HepG2 (cell line): ENCODE results near the gene EFCAB8. TPM values are rescaled to one million over a fixed set of nuclear protein-coding genes. Genes with fewer than 3 reads are reported as not detected.

Source experiments
- CREB1 ChIP-seq, 2 experiments: fragments of 450-650 bp in 1 of 2; IDR thresholded peaks; 2 replicates each; pipeline ENCODE4 v1.6.1; 2016 to 2017; ENCODE audit warnings: control low read depth in 1 of 2, mild to moderate bottlenecking in 1 of 2, missing compliant biosample characterization in 1 of 2, missing genetic modification characterization in 1 of 2
- DMAP1 ChIP-seq: IDR thresholded peaks from 2 replicates; pipeline ENCODE4 v1.6.1; 2016
- DR1 ChIP-seq: sonication (generic); formaldehyde crosslinking; IDR thresholded peaks from 2 replicates; pipeline ENCODE4 v1.8.0; 2021; ENCODE audit warnings: mild to moderate bottlenecking, missing genetic modification reagents, inconsistent platforms
- GATAD1 ChIP-seq: IDR thresholded peaks from 2 replicates; pipeline ENCODE4 v1.6.1; 2016; ENCODE audit warnings: missing genetic modification reagents, missing compliant biosample characterization
- GLI4 ChIP-seq: sonication (generic); formaldehyde crosslinking; IDR thresholded peaks from 2 replicates; pipeline ENCODE4 v1.5.1; 2020; ENCODE audit warnings: missing genetic modification reagents, mild to moderate bottlenecking, moderate library complexity, borderline replicate concordance
- HCFC1 ChIP-seq: fragments of 150-350 bp; IDR thresholded peaks from 2 replicates; pipeline ENCODE4 v1.6.1; 2014; ENCODE audit warnings: low read depth, low read length
- HINFP ChIP-seq: sonication (generic); formaldehyde crosslinking; IDR thresholded peaks from 2 replicates; pipeline ENCODE4 v1.4.0; 2020; ENCODE audit warnings: low read depth, mild to moderate bottlenecking, missing genetic modification reagents
- MXD4 ChIP-seq: IDR thresholded peaks from 2 replicates; pipeline ENCODE4 v1.6.1; 2016; ENCODE audit warnings: mild to moderate bottlenecking, missing biosample characterization, missing genetic modification reagents
- PHF21A ChIP-seq: sonication (generic); formaldehyde crosslinking; IDR thresholded peaks from 2 replicates; pipeline ENCODE4 v1.5.0; 2020; ENCODE audit warnings: mild to moderate bottlenecking, missing genetic modification reagents
- PPARG ChIP-seq: conservative IDR thresholded peaks from 2 replicates; pipeline ENCODE4 v1.6.1; 2016; ENCODE audit warnings: missing biosample characterization, missing genetic modification reagents
- PREB ChIP-seq: sonication (generic); formaldehyde crosslinking; IDR thresholded peaks from 2 replicates; pipeline ENCODE4 v1.4.0; 2020; ENCODE audit warnings: missing genetic modification reagents
- RBFOX2 ChIP-seq: fragments of 200-400 bp; formaldehyde crosslinking; IDR thresholded peaks from 2 replicates; pipeline ENCODE4 v1.6.1; 2017; ENCODE audit warnings: low read depth, mild to moderate bottlenecking, low read length
- RFX5 ChIP-seq: IDR thresholded peaks from 2 replicates; pipeline ENCODE4 v1.6.1; 2011; ENCODE audit warnings: low read depth, low read length, improper control_type of control experiment
- SIN3A ChIP-seq: IDR thresholded peaks from 2 replicates; pipeline ENCODE4 v1.6.1; 2011; ENCODE audit warnings: low read depth, mild to moderate bottlenecking, control low read depth, low read length, borderline replicate concordance
- TRIM24 ChIP-seq: sonication (generic); formaldehyde crosslinking; IDR thresholded peaks from 2 replicates; pipeline ENCODE4 v1.8.0; 2022; ENCODE audit warnings: mild to moderate bottlenecking, missing genetic modification reagents
- ZEB1 ChIP-seq: IDR thresholded peaks from 2 replicates; pipeline ENCODE4 v1.6.1; 2012; ENCODE audit warnings: mild to moderate bottlenecking, low read depth, inconsistent platforms; ENCODE audit not compliant: insufficient replicate concordance
- ZMAT3 ChIP-seq: sonication (generic); formaldehyde crosslinking; conservative IDR thresholded peaks from 2 replicates; pipeline ENCODE4 v1.7.0; 2021; ENCODE audit warnings: missing genetic modification reagents
- ZNF234 ChIP-seq: sonication (generic); formaldehyde crosslinking; conservative IDR thresholded peaks from 2 replicates; pipeline ENCODE4 v1.5.1; 2020; ENCODE audit warnings: mild to moderate bottlenecking, missing genetic modification reagents
- ZNF256 ChIP-seq: sonication (generic); formaldehyde crosslinking; conservative IDR thresholded peaks from 2 replicates; pipeline ENCODE4 v1.4.0; 2020; ENCODE audit warnings: missing genetic modification reagents
- ZNF383 ChIP-seq: sonication (generic); formaldehyde crosslinking; IDR thresholded peaks from 2 replicates; pipeline ENCODE4 v1.4.0; 2020; ENCODE audit warnings: missing genetic modification reagents, mild to moderate bottlenecking, borderline replicate concordance
- ZNF550 ChIP-seq: sonication (generic); formaldehyde crosslinking; IDR thresholded peaks from 2 replicates; pipeline ENCODE4 v1.4.0; 2020; ENCODE audit warnings: mild to moderate bottlenecking, missing genetic modification reagents, borderline replicate concordance
- ZNF556 ChIP-seq: sonication (generic); formaldehyde crosslinking; IDR thresholded peaks from 2 replicates; pipeline ENCODE4 v1.4.0; 2020; ENCODE audit warnings: mild to moderate bottlenecking, missing genetic modification reagents, borderline replicate concordance
- ZNF598 ChIP-seq: sonication (generic); formaldehyde crosslinking; IDR thresholded peaks from 2 replicates; pipeline ENCODE4 v1.5.1; 2020; ENCODE audit warnings: mild to moderate bottlenecking, missing genetic modification reagents, borderline replicate concordance
- ZNF616 ChIP-seq: sonication (generic); formaldehyde crosslinking; IDR thresholded peaks from 2 replicates; pipeline ENCODE4 v1.5.0; 2020; ENCODE audit warnings: low read depth, mild to moderate bottlenecking, missing genetic modification reagents
- ZNF737 ChIP-seq: sonication (generic); formaldehyde crosslinking; IDR thresholded peaks from 2 replicates; pipeline ENCODE4 v1.5.0; 2020; ENCODE audit warnings: missing genetic modification reagents, mild to moderate bottlenecking, borderline replicate concordance
- ZNF773 ChIP-seq: sonication (generic); formaldehyde crosslinking; IDR thresholded peaks from 2 replicates; pipeline ENCODE4 v1.4.0; 2020; ENCODE audit warnings: missing genetic modification reagents, borderline replicate concordance
- ZSCAN20 ChIP-seq: sonication (generic); formaldehyde crosslinking; IDR thresholded peaks from 2 replicates; pipeline ENCODE4 v1.4.0; 2020; ENCODE audit warnings: missing genetic modification reagents, mild to moderate bottlenecking, borderline replicate concordance
- ZSCAN22 ChIP-seq: sonication (generic); formaldehyde crosslinking; IDR thresholded peaks from 2 replicates; pipeline ENCODE4 v1.4.0; 2020; ENCODE audit warnings: mild to moderate bottlenecking, missing genetic modification reagents
- polyA plus RNA-seq, 8 experiments: library from polyadenylated mRNA; depleted of rRNA in 3 of 8; stranded (reverse) in 7 of 8; unstranded in 1 of 8; fragments of >200 nt; fragmentation: Illumina TruSeq in 4 of 8; extraction: Trizol in 4 of 8; gene quantifications; 2 replicates each; pipeline versions ENCODE4 v1.2.1 to v1.2.3, GENCODE V29; 2011 to 2016; ENCODE audit warnings: low read depth in 4 of 8, missing spikeins in 1 of 8, mixed read lengths in 1 of 8; ENCODE audit not compliant: insufficient read depth in 1 of 8
- total RNA-seq, 5 experiments: library from RNA; depleted of rRNA; stranded (reverse); fragments of >200 nt; fragmentation: Illumina TruSeq; extraction: Trizol; gene quantifications; 2 replicates each; pipeline ENCODE4 v1.2.3, GENCODE V29; 2016; ENCODE audit warnings: low read depth in 1 of 5

EFCAB8 gene
- total and polyA plus RNA-seq, 2 of the 13 experiments (the other 11 are each of a cell fraction or from before 2014, with no cell fraction given): 0.15 to 0.22 TPM

GRCh38 chr20:33007376-33008335, 148.9 kb downstream of the EFCAB8 start, which contains the start of gene BPIFB2 (continued):
- TF ChIP-seq ZNF616 (CRISPR knock-in tag) (0 out of 2 replicates have a peak, but pooled peaks have one; percentile 6), ZNF550 (CRISPR knock-in tag) (peak; percentile 97), ZNF737 (CRISPR knock-in tag) (peak; percentile 22), HINFP (CRISPR knock-in tag) (no peak; the same call in none of the 2 replicates), RFX5 (peak; percentile 85; the same call in 1 of the 2 replicates), ZNF383 (CRISPR knock-in tag) (peak; percentile 89; the same call in 1 of the 2 replicates), ZNF773 (CRISPR knock-in tag) (no peak), ZSCAN20 (no peak; the same call in 1 of the 2 replicates), CREB1 (IDR thresholded peaks at IDR 0.05) (no peak), CREB1 (CRISPR knock-in tag; IDR thresholded peaks at IDR 0.05) (no peak; the same call in 1 of the 2 replicates), PREB (CRISPR knock-in tag) (no peak), PPARG (CRISPR knock-in tag) (peak; percentile 87), ZMAT3 (CRISPR knock-in tag) (peak; percentile 46; the same call in 1 of the 2 replicates), SIN3A (peak; percentile 45; the same call in 1 of the 2 replicates), ZSCAN22 (CRISPR knock-in tag) (no peak), ZNF556 (no peak; the same call in 1 of the 2 replicates), RBFOX2 (peak; percentile 77), HCFC1 (peak; percentile 43; the same call in 1 of the 2 replicates), DMAP1 (CRISPR knock-in tag) (peak; percentile 99), ZNF598 (CRISPR knock-in tag) (peak; percentile 2), GLI4 (CRISPR knock-in tag) (no peak; the same call in none of the 2 replicates), MXD4 (peak; percentile 35; the same call in 1 of the 2 replicates), ZNF234 (CRISPR knock-in tag) (no peak), GATAD1 (CRISPR knock-in tag) (peak; percentile 73; the same call in 1 of the 2 replicates), DR1 (CRISPR knock-in tag) (peak; percentile 98), PHF21A (CRISPR knock-in tag) (peak; percentile 91), TRIM24 (CRISPR knock-in tag) (peak; percentile 74; the same call in 1 of the 2 replicates), ZEB1 (peak; percentile 93), ZNF256 (CRISPR knock-in tag) (peak; percentile 54; the same call in 1 of the 2 replicates)
